SH-SY5Y (cell line): ENCODE results near the gene PSMD9.

Experiments
- GATA2 ChIP-seq: IDR thresholded peaks from 2 replicates; pipeline ENCODE4 v1.6.1; 2011; ENCODE audit warnings: mild to moderate bottlenecking, low read depth, low read length
- GATA3 ChIP-seq: IDR thresholded peaks from 2 replicates; pipeline ENCODE4 v1.6.1; 2011; ENCODE audit warnings: low read depth, mild to moderate bottlenecking, low read length, moderate library complexity

GRCh38 chr12:121858318-121858661, 30.3 kb upstream of the PSMD9 start:
- TF ChIP-seq GATA3 (no peak), GATA2 (no peak)
